GM18517 (cell line): Measurements from ENCODE around the gene EPB42.
"Not testable (repeated sequence)": the region's sequence is repeated elsewhere in the genome, so short reads cannot be mapped to it uniquely, and the experiment has no call there.

Experiments used
- ATAC-seq: cut with Tn5 transposase; IDR thresholded peaks from one replicate; pipeline ENCODE4 v1.9.1; 2021; ENCODE audit warnings: mild to moderate bottlenecking, moderate library complexity; ENCODE audit not compliant: unreplicated experiment

The EPB42 gene

DNA sequence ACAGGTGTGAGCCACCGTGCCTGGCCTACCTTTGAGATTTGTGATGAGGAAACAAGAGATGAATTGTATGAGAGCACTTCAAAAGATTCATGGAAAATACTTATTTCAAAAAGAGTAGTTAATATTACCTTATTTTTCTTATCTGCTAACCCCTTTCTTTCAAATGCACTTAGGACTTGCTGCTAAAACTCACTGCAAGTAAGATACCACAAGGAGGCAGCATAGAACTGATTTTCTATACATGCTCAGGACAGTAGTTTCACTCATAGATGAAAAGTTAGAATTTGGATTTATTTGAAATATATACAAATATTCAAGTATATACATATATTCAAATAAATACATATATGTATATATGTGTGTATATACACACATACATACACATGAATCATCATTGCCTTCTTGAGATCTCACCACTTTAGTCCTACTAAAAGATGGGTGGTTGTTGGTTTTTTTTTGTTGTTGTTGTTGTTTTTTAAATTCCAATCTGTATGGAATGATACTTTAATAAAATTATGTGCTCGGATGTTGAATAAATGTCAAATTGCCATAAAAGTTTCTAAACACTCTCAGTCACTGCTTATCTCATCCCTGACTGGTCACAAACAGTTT lies 33.2 kb downstream of the EPB42 start:
- ATAC-seq = no peak

DNA sequence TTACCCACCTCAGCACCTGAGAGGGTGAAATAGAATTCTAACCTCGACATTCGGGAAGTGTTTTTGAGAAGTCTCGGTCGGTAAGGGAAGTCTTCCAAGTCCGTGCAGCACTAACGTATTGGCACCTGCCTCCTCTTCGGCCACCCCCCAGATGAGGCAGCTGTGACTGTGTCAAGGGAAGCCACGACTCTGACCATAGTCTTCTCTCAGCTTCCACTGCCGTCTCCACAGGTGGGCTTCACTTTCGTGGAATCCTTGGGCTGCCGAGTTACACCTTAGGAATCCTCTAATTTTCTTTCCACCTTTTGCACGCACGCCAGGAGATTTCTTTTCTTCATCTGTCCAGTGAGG lies 34.8 kb downstream of the EPB42 start:
- no peak for ATAC-seq

DNA sequence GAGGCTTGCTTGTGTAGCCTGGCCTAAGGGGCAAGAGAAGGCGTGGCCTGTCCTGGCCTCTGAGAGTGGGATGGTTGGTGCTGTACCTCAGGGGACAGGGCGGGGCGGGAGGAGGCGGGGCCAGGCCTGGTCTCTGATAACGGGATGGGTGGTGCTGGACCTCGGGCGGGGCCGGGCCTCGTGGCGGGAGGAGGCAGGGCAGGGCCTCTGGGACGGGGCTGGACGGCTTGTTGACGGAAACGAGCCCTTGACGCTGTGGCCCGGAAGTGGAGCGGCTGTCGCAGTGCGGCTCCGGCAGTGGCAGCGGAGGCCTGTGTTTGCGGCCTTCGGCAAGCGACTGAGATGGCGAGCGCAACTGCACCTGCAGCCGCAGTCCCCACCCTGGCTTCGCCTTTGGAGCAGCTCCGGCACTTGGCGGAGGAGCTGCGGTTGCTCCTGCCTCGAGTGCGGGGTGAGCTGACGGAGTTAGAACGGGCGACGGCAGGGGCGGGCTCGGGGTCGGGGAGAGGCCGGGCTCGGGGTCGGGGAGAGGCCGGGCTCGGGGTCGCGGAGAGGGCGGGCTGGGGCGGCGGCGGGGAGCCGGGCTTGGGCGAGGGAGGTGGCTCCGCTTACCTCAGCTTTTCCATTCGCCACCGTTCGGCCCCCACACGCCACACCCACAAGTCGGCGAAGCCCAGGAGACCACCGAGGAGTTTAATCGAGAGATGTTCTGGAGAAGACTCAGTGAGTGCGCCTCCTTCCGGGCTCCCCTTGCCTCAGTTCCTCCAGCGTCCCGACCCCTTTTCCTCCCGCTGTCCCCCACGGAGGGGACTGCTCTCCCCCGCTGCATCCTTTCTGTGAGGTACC lies 35.4 kb downstream of the EPB42 start, which contains the start of gene CCNDBP1:
TSS of gene CCNDBP1 (plus strand) at position 247 of the 846 bp plus-strand sequence. CDS start at position 343, 96 bp downstream.
- peak; percentile 80 for ATAC-seq

DNA sequence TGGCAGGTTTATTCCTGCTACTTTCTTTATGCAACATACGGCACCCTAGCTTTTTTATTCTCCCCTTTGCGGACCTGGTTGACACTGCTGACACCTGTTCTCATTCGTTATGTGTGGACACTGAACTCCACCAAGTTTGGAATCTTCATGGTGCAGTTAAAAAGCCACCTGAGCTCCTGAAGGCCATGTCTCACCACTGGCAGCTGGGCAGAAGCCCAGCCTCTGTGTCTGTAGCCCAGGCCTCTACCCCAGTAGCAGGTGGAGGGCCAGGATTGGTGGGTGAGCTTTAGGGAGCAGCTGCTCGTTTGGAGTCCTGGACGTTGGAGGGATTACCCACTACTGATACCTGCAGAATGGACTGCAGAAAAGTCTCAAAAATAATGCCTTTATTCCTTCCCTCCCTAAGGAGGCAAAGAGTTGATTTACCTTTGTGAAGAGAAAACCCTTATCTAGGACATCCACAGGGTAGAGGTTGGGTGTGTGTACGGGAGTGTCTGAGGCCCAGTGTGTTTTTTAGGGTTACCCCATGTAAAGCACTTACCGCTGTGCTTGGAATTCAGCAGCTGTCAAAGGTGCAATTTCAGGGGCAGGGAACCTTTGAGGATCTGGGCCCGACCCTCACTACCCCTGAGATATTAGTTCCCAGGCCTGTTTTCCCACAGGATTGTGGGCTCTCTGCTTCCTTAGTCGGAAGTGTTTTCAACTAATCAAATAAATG lies 36.3 kb downstream of the EPB42 start:
- peak; percentile 6 for ATAC-seq

GRCh38 chr15:43183270-43183669 lies 37.5 kb downstream of the EPB42 start:
- ATAC-seq = no peak

GRCh38 chr15:43177147-43177546 lies 43.7 kb downstream of the EPB42 start:
- ATAC-seq = not testable (repeated sequence)

GRCh38 chr15:43175656-43176309 lies 45.0 kb downstream of the EPB42 start:
- not testable (repeated sequence) for ATAC-seq

DNA sequence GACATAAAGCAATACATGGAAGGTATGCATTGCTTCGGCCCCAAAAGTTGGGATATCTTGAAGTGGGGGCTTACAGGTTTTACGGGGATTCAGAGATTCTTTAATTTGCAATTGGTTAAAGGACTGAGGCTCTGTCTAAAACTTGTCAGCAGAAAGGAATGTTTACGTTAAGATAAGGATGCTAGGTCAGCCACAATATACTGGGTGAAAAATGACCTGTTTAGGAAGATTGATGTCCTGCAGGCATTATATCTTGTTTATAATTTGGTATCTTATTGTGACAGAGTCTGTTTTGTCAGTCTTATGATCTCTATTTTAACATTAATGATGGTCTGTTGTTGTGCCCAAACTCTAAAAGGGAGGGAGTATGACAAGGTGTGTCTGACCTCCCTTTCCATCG lies 50.9 kb downstream of the EPB42 start:
- ATAC-seq = no peak

DNA sequence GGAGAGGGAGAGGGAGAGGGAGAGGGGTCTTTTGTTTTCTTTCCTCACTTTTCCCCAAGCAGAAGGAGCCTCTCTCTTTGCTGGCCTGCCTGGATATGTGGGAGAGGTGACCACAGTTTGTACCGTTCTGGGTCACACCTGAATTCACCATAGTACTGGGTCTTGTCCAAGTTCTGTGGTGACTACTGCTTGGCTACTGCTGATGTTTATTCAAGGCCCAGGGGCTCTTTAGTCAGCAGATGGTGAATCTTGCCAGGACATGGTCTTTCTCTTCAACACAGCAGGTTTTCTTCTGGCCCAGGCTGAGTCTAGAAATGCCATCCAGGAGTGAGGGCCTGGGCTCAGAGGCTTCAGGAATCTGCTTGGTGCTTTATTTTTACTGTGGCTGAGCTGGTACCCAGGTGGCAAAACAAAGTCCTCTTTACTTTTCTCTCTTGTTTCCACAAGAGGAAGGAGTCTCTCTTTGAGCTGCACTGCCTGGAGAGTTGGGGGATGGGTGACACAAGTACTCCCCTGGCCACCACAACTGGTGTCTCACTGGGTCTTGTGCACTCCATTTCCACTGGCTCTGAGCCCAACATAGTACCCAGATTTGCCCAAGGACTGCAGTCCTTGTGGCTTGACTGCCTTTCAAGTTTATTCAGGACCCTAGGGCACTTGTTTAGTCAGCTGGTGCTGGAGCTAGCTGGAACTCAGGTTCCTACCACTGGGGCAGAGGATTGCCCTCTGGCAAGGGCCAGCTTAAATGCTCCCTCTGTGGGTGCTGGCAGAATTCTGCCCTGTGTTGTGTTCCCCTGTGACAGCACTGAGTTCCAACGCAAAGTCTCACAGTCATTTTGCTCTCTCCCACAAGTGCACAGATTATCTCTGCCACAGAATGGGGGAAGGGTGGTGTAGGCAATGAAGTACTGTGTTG lies 52.4 kb downstream of the EPB42 start:
- no peak for ATAC-seq

DNA sequence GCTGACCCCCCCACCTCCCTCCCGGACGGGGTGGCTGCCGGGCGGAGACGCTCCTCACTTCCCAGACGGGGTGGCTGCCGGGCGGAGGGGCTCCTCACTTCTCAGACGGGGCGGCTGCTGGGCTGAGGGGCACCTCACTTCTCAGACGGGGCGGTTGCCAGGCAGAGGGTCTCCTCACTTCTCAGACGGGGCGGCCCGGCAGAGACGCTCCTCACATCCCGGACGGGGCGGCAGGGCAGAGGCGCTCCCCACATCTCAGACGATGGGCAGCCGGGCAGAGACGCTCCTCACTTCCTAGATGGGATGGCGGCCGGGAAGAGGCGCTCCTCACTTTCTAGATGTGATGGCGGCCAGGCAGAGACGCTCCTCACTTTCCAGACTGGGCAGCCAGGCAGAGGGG lies 53.6 kb downstream of the EPB42 start:
- not testable (repeated sequence) for ATAC-seq

DNA sequence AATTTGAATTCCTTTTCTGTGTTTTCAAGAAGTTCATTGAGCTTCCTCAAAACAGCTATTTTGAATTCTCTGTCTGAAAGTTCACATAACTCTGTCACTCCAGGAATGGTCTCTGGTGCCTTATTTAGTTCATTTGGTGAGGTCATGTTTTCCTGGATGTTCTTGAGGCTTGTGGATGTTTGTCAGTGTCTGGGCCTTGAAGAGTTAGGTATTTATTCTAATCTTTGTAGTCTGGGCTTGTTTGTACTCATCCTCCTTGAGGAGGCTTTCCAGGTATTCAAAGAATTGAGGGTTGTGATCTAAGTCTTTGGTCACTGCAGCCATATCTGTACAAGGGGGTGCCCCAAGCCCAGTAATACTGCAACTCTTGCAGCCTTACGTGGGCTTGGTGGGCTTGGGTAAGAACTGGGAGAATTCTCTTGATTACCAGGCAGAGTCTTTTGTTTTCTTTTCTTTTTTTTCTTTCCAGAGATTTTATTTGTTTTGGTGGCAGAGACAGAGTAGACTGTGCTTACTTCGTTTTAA lies 55.0 kb downstream of the EPB42 start:
- ATAC-seq = no peak

DNA sequence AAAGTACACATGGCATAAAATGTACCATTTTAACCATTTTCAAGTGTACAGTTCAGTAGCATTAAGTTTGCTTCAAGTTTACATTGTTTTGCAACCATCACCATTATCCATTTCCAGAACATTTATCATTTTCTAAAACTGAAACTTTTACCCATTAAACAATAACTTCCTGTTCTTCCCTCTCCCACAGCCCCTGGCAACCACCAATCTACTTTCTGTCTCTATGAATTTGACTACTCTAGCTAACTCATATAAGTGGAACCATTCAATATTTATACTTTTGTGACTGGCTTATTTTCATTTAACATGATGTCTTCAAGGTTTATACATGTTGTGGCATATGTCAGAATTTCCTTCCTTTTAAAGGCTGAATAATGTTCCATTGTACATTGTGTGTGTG lies 67.5 kb downstream of the EPB42 start:
- ATAC-seq = no peak

DNA sequence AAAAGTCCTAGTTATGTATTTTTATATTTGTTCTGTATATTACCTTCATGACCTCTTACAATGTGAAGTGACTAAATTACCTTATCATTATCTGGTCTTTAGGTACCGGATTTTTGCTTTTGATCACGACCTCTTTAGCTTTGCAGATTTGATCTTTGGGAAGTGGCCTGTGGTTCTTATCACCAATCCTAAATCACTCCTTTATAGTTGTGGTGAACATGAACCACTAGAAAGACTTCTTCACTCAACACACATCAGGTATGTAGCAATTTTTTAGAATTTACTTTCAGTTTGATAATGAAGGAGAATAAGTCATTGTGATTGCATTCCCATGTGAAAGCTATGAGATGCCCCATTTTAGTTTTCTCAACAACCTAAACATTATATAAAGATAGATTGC lies 69.1 kb downstream of the EPB42 start:
- ATAC-seq = no peak

DNA sequence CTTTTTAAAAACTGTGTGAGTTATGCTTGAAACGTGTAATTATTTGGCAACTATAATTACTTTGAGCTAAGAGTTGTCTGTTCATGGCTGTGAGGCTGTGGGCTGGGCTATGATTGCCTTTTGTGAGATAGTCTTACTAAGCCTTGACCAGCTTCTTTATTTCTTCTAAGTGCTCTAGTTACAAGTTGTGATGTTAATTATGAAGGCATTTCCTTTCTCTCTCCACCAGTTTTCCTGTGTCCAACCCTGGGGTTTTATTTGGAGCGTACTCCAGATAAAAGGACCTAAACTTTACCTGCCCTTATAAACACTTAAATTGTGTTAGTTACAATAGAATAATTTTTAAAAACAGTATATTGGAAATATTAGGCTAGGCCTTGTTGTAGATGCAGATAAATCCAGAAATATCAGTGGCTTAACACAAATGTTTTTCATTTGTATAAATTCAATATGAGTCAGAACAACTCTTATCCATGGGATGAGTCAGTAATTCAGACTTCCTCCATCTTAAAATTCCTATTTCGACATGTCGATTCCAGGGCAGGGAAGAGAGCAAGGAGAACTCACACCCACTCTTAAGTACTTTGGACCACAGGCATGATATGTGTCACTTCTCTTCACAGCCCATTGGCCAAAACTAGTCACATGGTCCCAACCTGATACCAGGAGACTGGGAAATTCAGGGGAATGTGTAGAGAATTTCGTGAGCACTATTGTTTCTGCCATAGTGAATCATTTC lies 70.5 kb downstream of the EPB42 start:
- no peak for ATAC-seq
